Endothelial cell (in vitro differentiated cells): Measurements from ENCODE around the gene LZTS3. TPM values are rescaled to one million over a fixed set of nuclear protein-coding genes. Genes with fewer than 3 reads are reported as not detected.
A peak's percentile ranks its signal among the peaks of the same experiment; 100 is the strongest.

Source experiments
- DNase-seq: peaks from one replicate; pipeline ENCODE4 v3.0.0; 2021; ENCODE audit warnings: low spot score
- H3K27ac Mint-ChIP-seq: one replicate; pipeline ENCODE4 v1.8.0; 2021; ENCODE audit warnings: mixed read lengths, inconsistent platforms; ENCODE audit not compliant: unreplicated experiment
- H3K27me3 Mint-ChIP-seq: one replicate; pipeline ENCODE4 v1.8.0; 2021; ENCODE audit warnings: mild to moderate bottlenecking, moderate library complexity, mixed read lengths, inconsistent platforms; ENCODE audit not compliant: unreplicated experiment
- H3K36me3 Mint-ChIP-seq: one replicate; pipeline ENCODE4 v1.8.0; 2021; ENCODE audit warnings: mild to moderate bottlenecking, low read depth, mixed read lengths, inconsistent platforms; ENCODE audit not compliant: unreplicated experiment
- H3K4me1 Mint-ChIP-seq: one replicate; pipeline ENCODE4 v1.8.0; 2021; ENCODE audit warnings: mild to moderate bottlenecking, mixed read lengths, inconsistent platforms; ENCODE audit not compliant: unreplicated experiment
- H3K4me3 Mint-ChIP-seq: one replicate; pipeline ENCODE4 v1.8.0; 2021; ENCODE audit warnings: mild to moderate bottlenecking, mixed read lengths, inconsistent platforms; ENCODE audit not compliant: unreplicated experiment
- H3K9me3 Mint-ChIP-seq: one replicate; pipeline ENCODE4 v1.8.0; 2021; ENCODE audit warnings: mixed read lengths, inconsistent platforms; ENCODE audit not compliant: unreplicated experiment
- total RNA-seq: library from RNA; stranded (reverse); fragmentation: NEBNext Ultra II Directional; extraction: Animal tissue kit (Norgen Biotek cat#: 25700); gene quantifications from one replicate; pipeline ENCODE4 v1.2.1, GENCODE V29; 2021; ENCODE audit not compliant: unreplicated experiment
- TF ChIP-seq, protein P1 (sequence below): fragments of 200-600 bp; sonication (generic); IDR thresholded peaks from one replicate; pipeline ENCODE4 v1.5.0; 2021; ENCODE audit warnings: antibody characterized with exemption; ENCODE audit not compliant: unreplicated experiment

LZTS3 gene
- total RNA-seq, 1 donor from 2014 or later: 6.1 TPM

DNA sequence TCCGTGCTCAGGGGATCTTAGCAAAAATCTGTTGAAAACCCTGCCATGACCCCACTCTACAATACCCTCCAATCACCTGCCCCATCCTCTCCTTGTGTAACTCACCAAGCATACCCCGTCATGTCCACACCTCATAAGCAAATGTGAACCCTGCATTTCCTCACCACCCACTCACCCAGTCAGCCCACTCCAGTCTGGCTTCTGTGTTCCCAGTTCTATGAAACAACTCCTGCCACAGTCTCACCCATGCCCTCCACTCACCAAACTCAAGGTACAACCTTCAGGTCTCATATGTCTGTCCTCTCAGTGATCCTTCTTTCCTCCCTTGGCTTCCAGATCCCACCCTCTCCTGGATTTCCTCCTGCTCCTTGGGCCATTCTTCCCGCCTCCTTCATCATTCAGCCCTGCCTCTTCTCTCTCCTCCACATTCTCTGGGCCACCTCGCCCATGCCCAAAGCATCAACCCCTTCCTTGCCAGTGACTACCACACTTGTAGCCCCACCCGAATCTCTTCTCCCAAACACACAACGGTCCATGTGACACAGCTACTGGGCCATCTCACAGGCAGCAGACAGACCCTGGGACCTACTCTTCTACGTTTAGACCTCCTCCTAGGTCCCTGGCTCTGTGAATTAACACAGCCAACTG lies 22.4 kb upstream of the LZTS3 start:
- no peaks in the 10 kb centered on the region for H3K4me1 Mint-ChIP-seq
- no peak for DNase-seq
- H3K27ac Mint-ChIP-seq: no peak overlapping the region
- H3K27me3 Mint-ChIP-seq: peaks cover 6% of the 10 kb centered on the region
- peak overlapping the region; percentile 61 for H3K4me3 Mint-ChIP-seq
- TF ChIP-seq, protein P1, sequence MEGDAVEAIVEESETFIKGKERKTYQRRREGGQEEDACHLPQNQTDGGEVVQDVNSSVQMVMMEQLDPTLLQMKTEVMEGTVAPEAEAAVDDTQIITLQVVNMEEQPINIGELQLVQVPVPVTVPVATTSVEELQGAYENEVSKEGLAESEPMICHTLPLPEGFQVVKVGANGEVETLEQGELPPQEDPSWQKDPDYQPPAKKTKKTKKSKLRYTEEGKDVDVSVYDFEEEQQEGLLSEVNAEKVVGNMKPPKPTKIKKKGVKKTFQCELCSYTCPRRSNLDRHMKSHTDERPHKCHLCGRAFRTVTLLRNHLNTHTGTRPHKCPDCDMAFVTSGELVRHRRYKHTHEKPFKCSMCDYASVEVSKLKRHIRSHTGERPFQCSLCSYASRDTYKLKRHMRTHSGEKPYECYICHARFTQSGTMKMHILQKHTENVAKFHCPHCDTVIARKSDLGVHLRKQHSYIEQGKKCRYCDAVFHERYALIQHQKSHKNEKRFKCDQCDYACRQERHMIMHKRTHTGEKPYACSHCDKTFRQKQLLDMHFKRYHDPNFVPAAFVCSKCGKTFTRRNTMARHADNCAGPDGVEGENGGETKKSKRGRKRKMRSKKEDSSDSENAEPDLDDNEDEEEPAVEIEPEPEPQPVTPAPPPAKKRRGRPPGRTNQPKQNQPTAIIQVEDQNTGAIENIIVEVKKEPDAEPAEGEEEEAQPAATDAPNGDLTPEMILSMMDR: no peak
- H3K36me3 Mint-ChIP-seq: peaks cover 51% of the 10 kb centered on the region
- no peaks in the 10 kb centered on the region for H3K9me3 Mint-ChIP-seq

DNA sequence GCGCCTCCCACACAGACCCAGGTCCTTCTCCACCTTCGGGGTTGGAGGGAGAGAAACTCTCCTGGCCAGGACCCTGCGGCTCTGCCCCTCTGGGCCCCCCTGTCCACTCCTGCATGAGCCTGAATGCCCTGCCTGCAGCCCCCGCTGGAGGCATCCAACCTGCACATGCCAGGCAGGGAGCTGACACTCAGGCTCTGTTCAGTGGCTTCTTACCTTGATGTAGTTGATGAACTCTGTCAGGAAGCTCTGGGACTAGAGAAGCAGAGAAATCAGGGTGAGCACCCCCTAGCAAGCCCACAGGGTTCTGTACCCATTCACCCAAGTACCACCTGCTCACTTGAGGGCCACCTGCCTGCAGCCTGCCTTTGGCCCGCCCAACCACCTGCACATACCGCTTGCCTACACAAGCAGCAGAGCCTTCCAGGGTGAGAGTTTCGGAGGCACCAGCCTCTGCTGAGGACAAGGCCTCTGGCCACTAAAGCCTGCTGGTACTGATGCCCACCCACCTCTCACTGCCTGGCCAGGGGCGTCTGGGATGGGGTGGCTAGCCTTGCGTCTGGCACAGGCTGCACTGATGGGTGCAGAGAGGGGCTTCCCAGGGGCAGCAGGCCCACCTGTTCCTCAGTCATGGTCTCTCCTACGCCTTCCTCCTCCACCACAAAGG lies 21.4 kb upstream of the LZTS3 start:
- Mint-ChIP-seq H3K9me3 (no peaks in the 10 kb centered on the region), H3K4me3 (no peak overlapping the region), H3K27ac (no peak overlapping the region), H3K27me3 (peaks cover 6% of the 10 kb centered on the region), H3K36me3 (peaks cover 49% of the 10 kb centered on the region), H3K4me1 (no peaks in the 10 kb centered on the region)
- TF ChIP-seq, protein P1: no peak
- DNase-seq: no peak

DNA sequence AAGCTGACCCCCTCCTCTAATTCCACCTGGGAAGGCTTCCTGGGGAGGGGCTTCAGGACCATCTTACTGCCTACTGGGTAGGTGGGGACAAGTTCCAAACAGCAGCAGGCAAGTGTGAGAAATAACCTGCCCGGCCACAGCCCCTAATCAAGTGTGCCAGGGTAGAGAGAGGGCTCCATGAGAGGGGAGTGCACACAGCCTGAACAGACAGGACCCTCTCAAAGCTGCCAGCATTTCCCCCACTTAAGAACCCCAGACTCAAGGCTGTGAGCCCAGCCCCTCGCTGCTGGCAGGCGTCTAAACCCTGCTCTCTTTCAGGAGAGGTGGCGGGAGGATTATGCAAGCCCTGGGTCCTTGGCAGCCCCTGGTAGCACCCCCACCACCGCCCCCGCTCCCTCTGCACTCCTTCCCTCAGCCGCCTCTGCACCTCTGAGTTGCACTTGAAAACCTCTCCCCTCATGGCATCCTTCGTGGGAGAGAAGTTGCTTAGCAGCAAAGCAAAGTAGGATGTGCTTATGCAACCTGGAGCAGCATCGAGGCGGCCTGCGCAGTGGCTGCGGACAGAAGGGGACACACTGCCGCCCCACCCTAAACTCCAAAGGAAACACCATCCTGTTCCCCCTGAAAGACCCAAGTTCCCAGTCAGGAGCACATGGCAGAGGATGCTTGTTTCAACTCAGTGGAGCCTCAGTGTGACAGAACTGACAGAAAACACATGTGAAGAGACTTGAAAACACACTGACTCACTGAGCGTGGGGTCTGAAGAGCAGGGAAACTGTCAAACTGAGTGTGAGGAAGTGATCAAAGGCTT lies 20.7 kb upstream of the LZTS3 start:
- Mint-ChIP-seq H3K27ac (no peak overlapping the region), H3K9me3 (no peaks in the 10 kb centered on the region), H3K36me3 (peaks cover 41% of the 10 kb centered on the region), H3K4me1 (no peaks in the 10 kb centered on the region), H3K27me3 (peaks cover 6% of the 10 kb centered on the region), H3K4me3 (no peak overlapping the region)
- TF ChIP-seq, protein P1: no peak
- no peak for DNase-seq

DNA sequence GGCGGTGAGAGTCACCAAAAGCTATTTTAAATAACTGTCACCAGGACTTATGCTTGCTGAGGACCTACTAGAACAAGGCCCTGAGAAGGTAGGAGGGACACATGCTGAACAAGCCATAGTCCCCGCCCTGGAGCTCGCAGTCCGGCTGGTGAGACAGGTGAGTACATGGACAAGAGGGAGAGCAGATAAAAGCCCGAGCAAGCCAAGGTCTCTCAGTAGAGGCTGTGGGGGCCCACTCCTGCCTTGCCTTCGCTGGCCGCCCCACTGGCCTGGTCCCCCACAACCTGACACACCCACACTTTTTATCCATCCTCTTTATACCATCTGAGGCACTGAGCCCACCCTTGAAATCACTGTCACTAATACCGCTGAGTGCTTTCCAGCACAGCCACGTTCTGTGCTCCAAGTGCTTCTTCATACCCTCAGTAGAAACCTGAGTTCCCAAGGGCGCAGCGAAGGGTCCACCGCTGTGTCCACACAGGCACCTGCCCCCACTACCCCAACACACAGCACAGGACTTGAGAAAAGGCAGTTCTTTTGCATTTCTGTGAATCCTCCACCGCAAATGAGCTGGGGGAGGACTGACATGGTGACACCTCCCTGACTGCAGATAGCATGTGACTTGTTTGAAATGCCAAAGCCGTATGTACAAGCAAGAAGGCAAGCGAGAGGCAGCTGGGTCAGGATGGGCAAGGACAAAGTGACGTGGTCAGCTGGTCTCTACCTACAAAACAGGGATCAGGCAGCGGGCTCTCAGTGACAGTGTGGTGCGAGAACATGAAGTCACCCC lies 19.1 kb upstream of the LZTS3 start:
- Mint-ChIP-seq H3K27me3 (peaks cover 6% of the 10 kb centered on the region), H3K36me3 (peaks cover 39% of the 10 kb centered on the region), H3K27ac (no peak overlapping the region), H3K9me3 (no peaks in the 10 kb centered on the region), H3K4me1 (no peaks in the 10 kb centered on the region), H3K4me3 (peak overlapping the region; percentile 29)
- TF ChIP-seq, protein P1: no peak
- DNase-seq: no peak
